MM.1S (cell line): ENCODE results near the gene PTH.

Experiments used
- DNase-seq: peaks from one replicate; pipeline ENCODE4 v3.0.0-alpha.2; 2015
- H2AFZ ChIP-seq: fragments of 300-600 bp; sonication (generic); 2 replicates; pipeline ENCODE4 v1.6.0; 2016; ENCODE audit warnings: antibody characterized with exemption, low read length
- H3F3A ChIP-seq: fragments of 300-600 bp; sonication (generic); 2 replicates; pipeline ENCODE4 v1.6.1; 2016; ENCODE audit warnings: mild to moderate bottlenecking, antibody characterized with exemption, low read length, moderate library complexity, mixed read lengths; ENCODE audit not compliant: insufficient read depth
- H3K27ac ChIP-seq: fragments of 300-600 bp; sonication (generic); 2 replicates; pipeline ENCODE4 v1.5.1; 2016; ENCODE audit warnings: mild to moderate bottlenecking, low read length
- H3K27me3 ChIP-seq: fragments of 300-600 bp; sonication (generic); replicated peaks from 2 replicates; pipeline ENCODE4 v1.6.0; 2016; ENCODE audit warnings: low read length; ENCODE audit not compliant: insufficient read depth
- H3K36me3 ChIP-seq: fragments of 300-600 bp; sonication (generic); replicated peaks from 2 replicates; pipeline ENCODE4 v1.6.1; 2016; ENCODE audit warnings: mild to moderate bottlenecking, low read length, mixed read lengths; ENCODE audit not compliant: insufficient read depth
- H3K4me1 ChIP-seq: fragments of 300-600 bp; sonication (generic); 2 replicates; pipeline ENCODE4 v1.6.1; 2016; ENCODE audit warnings: low read length, mixed read lengths
- H3K4me2 ChIP-seq: fragments of 300-600 bp; sonication (generic); 2 replicates; pipeline ENCODE4 v1.6.0; 2016; ENCODE audit warnings: low read depth, low read length
- H3K4me3 ChIP-seq: fragments of 300-600 bp; sonication (generic); 2 replicates; pipeline ENCODE4 v1.5.1; 2016; ENCODE audit warnings: low read length, mixed read lengths
- H3K79me2 ChIP-seq: fragments of 300-600 bp; sonication (generic); 2 replicates; pipeline ENCODE4 v1.6.1; 2016; ENCODE audit warnings: mixed run types, low read length, mixed read lengths
- H3K9ac ChIP-seq: fragments of 300-600 bp; sonication (generic); 2 replicates; pipeline ENCODE4 v1.6.1; 2016; ENCODE audit warnings: low read length, mixed read lengths
- H3K9me2 ChIP-seq: fragments of 300-600 bp; sonication (generic); replicated peaks from 2 replicates; pipeline ENCODE4 v1.6.1; 2016; ENCODE audit warnings: mild to moderate bottlenecking, low read length, mixed read lengths; ENCODE audit not compliant: insufficient read depth
- H3K9me3 ChIP-seq: fragments of 300-600 bp; sonication (generic); replicated peaks from 2 replicates; pipeline ENCODE4 v1.6.1; 2016; ENCODE audit warnings: mild to moderate bottlenecking, low read length, mixed read lengths; ENCODE audit not compliant: insufficient read depth
- H4K20me1 ChIP-seq: fragments of 300-600 bp; sonication (generic); 2 replicates; pipeline ENCODE4 v1.6.1; 2016; ENCODE audit warnings: mild to moderate bottlenecking, low read length, moderate library complexity, mixed read lengths; ENCODE audit not compliant: insufficient read depth
- EZH2 ChIP-seq: fragments of 300-600 bp; sonication (generic); optimal IDR thresholded peaks from 2 replicates; pipeline ENCODE3; 2017; ENCODE audit warnings: low read depth, mild to moderate bottlenecking, antibody characterized with exemption, low read length, mixed read lengths
- EZH2phosphoT487 ChIP-seq: fragments of 300-600 bp; sonication (generic); IDR thresholded peaks from 2 replicates; pipeline ENCODE4 v1.6.1; 2018; ENCODE audit warnings: antibody characterized with exemption, low read length
- TF ChIP-seq, protein P1 (sequence below): fragments of 300-600 bp; sonication (generic); IDR thresholded peaks from 2 replicates; pipeline ENCODE4 v1.5.1; 2016; ENCODE audit warnings: antibody characterized with exemption, low read length, mixed read lengths

The PTH gene

DNA sequence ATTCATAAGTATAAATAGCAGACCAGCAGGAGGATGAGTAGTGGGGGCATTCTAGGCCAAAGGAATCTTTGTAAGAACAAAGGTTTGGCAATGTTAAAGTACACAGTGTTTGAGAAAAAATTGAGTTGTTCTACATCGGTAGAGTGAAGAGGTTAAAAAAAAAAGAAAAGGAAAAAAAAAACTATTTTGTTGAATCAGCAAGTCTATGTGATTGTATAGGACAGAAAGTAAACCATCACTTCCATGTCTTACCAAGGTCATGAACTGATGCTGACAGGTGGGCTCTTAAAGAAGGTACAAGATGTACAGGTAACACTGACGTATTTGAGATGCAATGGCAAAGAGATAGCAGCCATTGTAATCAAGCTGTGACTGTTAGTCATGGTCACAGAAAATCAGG is 29.5 kb upstream of the PTH start:
- Histone ChIP-seq H3K36me3 (no peaks in the 10 kb centered on the region), H2AFZ (no peak overlapping the region), H3K4me2 (no peak overlapping the region), H3K4me3 (no peak overlapping the region), H3F3A (no peaks in the 10 kb centered on the region), H4K20me1 (no peaks in the 10 kb centered on the region), H3K4me1 (no peaks in the 10 kb centered on the region), H3K27me3 (no peaks in the 10 kb centered on the region), H3K9ac (no peak overlapping the region), H3K27ac (no peak overlapping the region), H3K9me2 (no peaks in the 10 kb centered on the region), H3K79me2 (no peaks in the 10 kb centered on the region), H3K9me3 (no peaks in the 10 kb centered on the region)
- no peak for DNase-seq
- no peak for TF ChIP-seq EZH2
- TF ChIP-seq, protein P1, sequence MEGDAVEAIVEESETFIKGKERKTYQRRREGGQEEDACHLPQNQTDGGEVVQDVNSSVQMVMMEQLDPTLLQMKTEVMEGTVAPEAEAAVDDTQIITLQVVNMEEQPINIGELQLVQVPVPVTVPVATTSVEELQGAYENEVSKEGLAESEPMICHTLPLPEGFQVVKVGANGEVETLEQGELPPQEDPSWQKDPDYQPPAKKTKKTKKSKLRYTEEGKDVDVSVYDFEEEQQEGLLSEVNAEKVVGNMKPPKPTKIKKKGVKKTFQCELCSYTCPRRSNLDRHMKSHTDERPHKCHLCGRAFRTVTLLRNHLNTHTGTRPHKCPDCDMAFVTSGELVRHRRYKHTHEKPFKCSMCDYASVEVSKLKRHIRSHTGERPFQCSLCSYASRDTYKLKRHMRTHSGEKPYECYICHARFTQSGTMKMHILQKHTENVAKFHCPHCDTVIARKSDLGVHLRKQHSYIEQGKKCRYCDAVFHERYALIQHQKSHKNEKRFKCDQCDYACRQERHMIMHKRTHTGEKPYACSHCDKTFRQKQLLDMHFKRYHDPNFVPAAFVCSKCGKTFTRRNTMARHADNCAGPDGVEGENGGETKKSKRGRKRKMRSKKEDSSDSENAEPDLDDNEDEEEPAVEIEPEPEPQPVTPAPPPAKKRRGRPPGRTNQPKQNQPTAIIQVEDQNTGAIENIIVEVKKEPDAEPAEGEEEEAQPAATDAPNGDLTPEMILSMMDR = no peak

GRCh38 chr11:13503393-13503792 is 7.6 kb upstream of the PTH start:
- H3K9me3 ChIP-seq = no peaks in the 10 kb centered on the region
- no peaks in the 10 kb centered on the region for H4K20me1 ChIP-seq
- H3K36me3 ChIP-seq = no peaks in the 10 kb centered on the region
- H2AFZ ChIP-seq = no peak overlapping the region
- no peaks in the 10 kb centered on the region for H3K4me1 ChIP-seq
- no peak overlapping the region for H3K4me3 ChIP-seq
- no peak for DNase-seq
- H3K4me2 ChIP-seq = no peak overlapping the region
- no peaks in the 10 kb centered on the region for H3K9me2 ChIP-seq
- no peak for TF ChIP-seq EZH2phosphoT487
- TF ChIP-seq, protein P1 = no peak
- TF ChIP-seq EZH2 = no peak
- H3F3A ChIP-seq = no peaks in the 10 kb centered on the region
- no peaks in the 10 kb centered on the region for H3K27me3 ChIP-seq
- H3K79me2 ChIP-seq = no peaks in the 10 kb centered on the region
- H3K27ac ChIP-seq = no peak overlapping the region
- no peak overlapping the region for H3K9ac ChIP-seq

GRCh38 chr11:13502492-13502891 is 6.7 kb upstream of the PTH start:
- Histone ChIP-seq H3K9ac (no peak overlapping the region), H3K4me2 (no peak overlapping the region), H3K27me3 (no peaks in the 10 kb centered on the region), H3K9me3 (no peaks in the 10 kb centered on the region), H4K20me1 (no peaks in the 10 kb centered on the region), H3K9me2 (no peaks in the 10 kb centered on the region), H3K4me3 (no peak overlapping the region), H3K79me2 (no peaks in the 10 kb centered on the region), H3K36me3 (no peaks in the 10 kb centered on the region), H3K27ac (no peak overlapping the region), H2AFZ (no peak overlapping the region), H3F3A (no peaks in the 10 kb centered on the region), H3K4me1 (no peaks in the 10 kb centered on the region)
- TF ChIP-seq EZH2 (no peak), EZH2phosphoT487 (no peak)
- TF ChIP-seq, protein P1 = no peak
- DNase-seq = no peak
